HG03060 (cell line): ENCODE results near the gene ATG101.

Source experiments
- ATAC-seq: cut with Tn5 transposase; IDR thresholded peaks from one replicate; pipeline ENCODE4 v1.9.1; 2021; ENCODE audit warnings: low read depth, moderate number of reproducible peaks; ENCODE audit not compliant: unreplicated experiment

Gene ATG101

GRCh38 chr12:52056801-52057637 is 12.8 kb upstream of the ATG101 start:
- ATAC-seq, result no peak

DNA sequence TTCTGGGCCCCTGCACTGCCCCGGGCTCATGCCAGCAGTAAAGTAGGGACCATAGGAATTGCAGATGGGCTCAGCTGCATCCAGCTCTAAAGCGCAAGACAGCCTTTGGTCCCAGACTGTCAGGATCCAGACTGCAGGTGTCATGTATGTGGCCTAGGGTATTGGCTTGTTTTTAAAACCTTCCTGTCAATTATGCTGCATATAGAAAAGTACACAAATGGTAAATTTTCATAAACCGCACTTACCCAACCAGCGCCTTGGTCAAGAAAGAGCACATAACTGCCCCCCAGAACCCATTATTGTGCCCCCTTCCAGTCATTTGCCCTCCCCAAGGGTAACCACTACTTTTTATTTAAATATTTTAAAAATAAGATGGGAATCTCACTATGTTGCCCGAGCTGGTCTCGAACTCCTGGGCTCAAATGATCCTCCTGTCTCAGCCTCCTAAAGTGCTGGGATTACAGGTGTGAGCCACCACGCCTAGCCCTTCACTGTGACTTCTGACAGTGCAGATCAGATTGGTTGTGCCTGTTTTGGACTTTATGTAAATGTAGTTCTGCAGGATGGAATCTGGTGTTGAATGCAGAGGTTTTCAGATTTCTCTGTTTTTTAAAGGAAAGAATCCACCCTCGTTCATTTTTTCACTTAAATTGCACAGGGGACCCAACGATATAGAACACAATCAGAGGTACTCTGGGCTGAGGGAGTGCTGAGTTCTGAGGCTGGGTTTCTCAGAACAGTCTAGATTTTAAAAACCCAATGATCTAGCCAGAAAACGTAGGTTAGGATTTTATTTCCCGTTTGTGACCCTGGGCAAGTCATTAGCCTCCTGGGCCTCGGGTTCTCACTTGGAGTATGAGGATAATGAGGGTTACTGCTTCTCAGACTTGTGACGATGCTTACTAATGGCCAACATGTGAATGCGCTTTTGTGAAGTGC is 11.9 kb upstream of the ATG101 start:
- ATAC-seq, result no peak

GRCh38 chr12:52058631-52059361 is 11.0 kb upstream of the ATG101 start:
- no peak for ATAC-seq

GRCh38 chr12:52059582-52060497 is 9.9 kb upstream of the ATG101 start:
- ATAC-seq, result no peak

DNA sequence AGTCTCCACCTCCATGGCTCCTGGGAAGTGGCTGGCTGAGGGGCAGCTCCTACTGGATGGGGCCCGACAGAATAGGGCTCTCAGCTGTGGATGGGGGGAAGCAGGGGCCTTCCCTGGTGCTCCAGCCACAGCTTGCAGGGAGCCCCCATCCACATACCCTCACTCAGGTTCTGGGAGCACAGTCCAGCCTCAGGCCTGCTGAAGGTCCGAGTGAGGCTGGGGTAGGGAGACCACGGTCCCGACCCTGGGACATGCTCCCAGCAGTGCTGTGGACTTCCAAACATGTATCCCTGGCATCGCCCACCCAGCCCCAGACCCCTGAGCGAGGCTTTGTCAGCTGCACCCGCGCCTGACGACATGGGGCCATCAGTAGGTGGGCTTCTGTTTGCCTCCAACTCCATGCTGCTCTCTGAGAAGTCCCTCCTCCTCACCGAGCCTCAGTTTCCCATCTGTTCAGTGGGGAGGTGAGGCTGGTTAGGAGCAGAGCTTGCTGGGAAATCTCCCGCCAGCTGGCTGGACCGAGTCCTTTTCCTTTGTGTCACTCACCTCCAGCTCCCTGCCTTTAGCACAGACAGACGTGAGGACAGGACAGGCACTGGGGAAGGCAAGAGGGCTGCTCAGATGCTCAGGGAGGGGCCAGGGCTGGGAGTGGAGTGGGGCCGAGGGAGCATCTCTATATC is 9.1 kb upstream of the ATG101 start:
- ATAC-seq, result no peak

- ATAC-seq, result no peak
These were observed 8.2 kb upstream of the ATG101 start for GRCh38 chr12:52061470-52062166.

DNA sequence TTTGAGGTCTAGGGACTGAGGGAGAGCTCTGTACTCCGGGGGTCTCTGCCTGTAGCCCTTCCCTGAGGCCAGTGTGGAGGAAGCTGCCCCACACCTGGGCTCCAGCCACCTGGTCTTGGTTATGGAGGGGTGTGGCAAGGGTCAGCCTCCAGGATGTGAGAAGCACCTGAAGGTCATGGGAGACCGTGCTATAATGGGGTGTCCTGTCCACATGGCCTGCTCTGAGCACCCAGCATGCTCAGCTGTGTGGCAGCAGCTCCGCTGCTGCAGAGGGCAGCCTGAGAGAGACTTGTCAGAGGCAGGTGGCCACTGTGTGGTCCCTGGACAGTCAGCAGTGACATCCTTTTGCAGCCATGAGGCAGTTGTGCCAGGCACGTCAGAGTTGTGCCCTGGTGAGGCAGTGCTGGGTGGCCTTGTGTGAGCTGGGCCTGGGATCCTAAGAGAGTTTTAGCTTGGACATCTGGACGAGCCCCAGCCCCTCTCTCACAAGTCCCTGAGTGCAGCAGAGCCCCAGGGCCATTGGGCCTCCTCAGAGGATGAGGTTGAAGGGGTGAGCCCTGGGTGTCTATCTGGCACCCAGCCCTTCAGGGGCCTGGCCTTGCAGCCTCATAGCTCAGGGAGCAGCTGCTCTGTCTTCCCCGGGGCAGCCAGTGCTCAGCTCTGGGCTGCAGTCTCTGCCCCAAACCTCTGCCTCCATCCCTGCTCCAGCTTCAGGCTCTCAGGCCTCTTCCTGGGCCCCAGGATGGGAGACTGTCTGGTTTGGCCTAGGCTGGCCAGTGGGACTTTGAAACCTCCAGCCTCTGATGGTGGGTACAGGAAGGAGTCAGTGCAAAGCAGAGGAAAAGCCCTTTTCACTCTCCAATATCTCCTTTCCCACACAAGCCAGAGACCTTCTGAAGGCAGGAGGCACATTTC is 7.4 kb upstream of the ATG101 start:
- ATAC-seq, result no peak

GRCh38 chr12:52063082-52063924 is 6.5 kb upstream of the ATG101 start:
- no peak for ATAC-seq

DNA sequence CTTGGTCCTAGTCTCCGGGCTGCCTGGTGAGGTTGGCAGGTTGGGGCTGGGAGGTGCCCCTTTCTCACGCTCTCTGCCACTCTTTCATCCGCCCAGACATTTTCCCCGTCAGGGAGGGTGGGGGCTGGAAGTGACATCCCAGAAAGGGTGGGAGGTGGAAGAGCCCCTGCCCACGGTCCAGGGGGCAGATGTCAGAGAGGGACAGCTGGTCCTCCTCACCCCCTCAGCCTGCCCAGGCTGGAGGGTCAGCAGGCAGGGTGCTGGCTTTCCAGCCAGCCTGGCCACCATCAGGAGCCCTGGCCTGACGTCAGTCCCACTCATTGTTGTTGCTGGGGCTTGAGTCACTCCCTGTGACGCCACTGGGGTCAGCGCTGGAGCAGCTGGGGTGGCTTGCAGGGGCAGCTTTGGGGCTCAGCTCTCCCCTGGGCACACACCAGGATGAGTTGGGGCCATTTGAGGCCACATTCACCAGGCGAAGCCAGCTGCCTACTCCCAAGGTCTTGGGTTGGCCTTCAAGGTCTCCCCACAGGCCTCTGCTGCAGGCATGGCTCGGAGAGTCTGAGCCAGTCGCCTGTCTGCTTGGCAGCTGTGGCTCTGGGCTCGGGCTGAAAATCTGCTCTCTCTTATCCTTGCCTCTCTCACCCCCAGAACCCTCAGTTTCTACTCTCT is 5.7 kb upstream of the ATG101 start:
- no peak for ATAC-seq

GRCh38 chr12:52066346-52067080 is 3.3 kb upstream of the ATG101 start:
- no peak for ATAC-seq

- no peak for ATAC-seq
These were observed 2.8 kb upstream of the ATG101 start for GRCh38 chr12:52067081-52067374.

GRCh38 chr12:52070185-52070925 is 577 bp downstream of the ATG101 start:
- ATAC-seq, result peak; percentile 14

DNA sequence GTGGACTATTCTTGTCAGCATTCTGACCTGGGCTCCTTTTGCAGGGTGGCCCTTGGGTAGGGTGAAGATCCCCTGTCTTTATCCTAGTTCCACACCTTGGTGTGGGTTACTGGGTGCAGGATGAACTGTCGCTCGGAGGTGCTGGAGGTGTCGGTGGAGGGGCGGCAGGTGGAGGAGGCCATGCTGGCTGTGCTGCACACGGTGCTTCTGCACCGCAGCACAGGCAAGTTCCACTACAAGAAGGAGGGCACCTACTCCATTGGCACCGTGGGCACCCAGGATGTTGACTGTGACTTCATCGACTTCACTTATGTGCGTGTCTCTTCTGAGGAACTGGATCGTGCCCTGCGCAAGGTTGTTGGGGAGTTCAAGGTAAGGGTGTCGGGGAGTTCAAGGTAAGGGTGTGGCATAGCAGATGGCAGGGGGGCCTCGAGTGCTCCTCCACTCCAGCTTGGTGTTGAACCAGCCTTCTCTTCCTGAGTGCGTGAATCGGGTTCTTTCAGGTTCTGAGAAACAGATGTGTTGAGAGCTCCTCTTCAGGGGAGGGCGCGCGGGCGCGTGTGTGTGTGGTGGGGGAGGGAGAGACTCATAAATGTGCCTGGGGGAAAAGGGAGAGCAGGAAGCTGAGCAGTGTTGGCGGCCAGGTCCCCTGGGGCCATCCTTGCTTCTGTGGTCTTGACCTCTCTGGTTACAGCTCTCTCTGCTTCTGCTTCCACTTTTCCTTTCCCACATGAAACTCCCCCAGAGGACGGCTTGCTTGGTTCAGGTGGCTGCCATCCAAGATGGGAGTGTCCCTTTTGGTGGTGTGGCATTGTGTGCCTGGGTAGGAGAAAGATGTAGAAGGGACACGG is 4.0 kb downstream of the ATG101 start:
- no peak for ATAC-seq
